Measurements from ENCODE around the gene DGKI.

DGKI gene

DNA sequence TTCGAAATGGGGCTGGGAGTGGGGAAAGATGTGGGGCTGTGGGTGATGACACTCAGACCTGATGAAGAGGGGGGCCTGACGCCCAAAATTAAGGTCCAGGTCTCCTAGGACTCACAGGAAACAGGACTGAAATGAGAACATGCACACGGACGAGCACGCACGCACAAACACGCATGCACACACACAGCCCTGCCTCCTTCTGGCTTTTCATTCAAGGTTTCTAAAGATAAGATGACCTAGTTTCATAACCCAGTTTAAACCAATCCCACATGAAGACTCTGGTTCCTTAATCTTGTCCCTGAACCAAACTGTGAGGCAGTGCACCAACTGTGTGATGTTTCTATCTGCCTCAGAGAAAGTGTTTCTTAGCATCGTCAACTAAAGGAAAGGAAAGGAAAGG, 162.0 kb downstream of the DGKI start:
- no peak for DNase-seq

DNA sequence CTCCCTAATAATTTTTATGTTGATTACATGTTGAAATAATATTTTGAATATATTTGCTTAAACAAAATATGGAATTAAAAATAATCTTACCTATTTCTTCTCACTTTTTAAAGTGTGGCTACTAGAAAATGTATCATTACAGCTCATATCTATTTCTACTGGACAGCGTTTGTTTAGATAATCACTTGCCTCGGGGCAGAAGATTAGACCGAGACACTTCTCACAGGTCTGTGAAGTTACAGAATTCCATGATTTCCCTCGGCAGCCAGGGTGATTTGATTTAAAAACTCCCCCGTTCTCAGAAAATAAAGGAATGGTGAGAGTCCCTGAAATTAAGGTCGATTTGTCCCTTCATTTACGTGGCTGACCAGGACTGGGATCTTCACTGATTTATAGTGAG, 162.5 kb downstream of the DGKI start:
- no peak for DNase-seq

DNA sequence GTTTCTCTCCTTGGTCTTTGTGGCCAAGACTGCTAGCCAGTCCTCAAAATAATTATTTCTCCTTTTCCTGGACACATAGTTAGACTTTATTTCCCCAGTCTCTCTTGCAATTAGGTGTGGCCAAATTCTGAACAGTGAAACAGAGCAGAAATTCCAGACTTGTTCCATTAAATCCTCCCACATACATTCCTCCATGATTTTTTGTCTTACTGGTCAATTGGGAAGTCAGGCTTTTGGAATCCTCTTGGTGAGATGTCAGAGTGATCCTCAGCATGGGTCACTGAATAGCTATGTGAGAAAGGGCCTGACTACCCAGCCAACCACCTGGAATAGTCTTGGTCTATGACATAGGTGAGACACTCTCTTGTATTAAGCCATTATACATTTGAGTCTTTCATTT, 164.2 kb downstream of the DGKI start:
- no peak for DNase-seq

DNA sequence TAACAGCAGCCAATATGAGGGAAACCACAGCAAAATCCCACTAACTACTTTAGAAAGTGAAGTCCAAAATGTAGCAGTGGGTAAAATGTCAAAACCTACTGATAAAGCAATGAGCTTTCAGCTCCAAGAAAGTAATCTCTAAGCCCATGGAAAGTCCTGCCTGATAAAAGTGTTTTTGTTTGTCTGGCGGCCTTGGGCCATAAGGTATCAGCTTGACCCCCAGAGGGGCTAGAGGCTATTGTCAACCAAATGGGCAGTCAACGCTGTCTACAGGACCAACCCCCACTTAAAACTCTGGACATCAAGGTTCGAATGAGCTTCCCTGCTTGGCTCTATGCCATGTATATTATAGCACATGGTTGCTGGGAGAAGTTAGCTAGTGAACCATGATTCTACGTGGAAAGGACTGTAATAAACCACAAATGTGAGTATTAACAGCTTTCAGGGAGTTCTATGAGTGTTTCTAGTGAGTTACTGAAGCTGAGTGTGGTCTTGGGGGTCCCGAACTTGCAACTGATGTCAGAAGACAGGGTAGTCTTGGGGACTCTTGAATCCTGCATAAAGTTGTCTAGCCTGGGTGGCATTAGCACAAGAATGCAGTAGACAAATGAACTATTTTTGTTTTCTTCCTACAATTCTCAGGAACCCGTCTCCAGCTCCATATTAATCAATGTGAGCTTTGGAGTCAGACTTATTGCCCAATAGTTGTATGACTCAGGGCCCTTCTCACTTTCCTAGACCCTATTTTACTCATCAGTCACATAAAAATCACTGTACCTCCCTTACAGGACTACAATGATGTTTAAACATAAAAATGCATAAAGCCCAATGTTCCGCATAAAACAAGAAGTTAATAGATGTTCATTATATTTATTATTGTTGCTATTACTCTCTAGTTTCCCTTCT, 164.9 kb downstream of the DGKI start:
- no peak for DNase-seq

DNA sequence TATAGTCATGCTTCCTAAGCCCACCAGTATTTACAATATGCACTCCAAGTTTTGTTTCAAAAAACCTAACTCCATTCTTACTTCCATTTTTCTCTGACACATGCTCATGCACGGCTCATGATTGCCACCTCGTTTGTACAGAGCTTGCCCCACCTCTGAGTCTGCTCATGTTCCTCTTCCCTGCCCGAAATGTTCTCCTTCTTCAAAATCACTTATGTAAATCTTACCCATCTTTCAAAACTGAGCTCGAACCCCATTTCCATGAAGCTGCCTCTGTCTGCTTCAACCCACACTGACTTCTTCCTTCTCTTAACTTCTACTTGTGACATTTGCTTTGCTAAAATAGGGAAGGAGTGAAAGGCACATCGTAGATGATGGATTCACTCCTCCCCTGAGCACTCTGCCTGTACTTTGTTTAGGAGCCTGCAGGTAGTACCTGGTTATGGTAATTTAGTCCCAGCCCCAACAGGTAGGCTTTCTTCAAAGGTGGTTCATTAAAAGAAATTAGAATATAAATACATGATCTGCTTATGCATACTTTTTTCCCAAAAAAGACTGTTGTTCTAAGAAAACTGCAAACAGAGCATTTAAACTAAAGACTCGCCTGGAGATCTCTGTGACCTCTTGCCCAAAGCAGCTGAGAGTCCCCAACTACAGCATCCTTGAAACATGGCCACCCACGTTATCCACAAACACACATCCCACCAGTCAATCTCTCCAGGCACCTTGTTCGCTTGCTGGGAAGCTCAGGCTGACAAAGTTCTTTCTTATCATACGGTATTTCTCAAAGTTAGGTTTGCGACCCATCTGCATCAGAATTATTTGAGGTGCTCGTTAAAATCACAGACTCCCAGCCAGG, 172.0 kb downstream of the DGKI start:
- DNase-seq, result no peak

DNA sequence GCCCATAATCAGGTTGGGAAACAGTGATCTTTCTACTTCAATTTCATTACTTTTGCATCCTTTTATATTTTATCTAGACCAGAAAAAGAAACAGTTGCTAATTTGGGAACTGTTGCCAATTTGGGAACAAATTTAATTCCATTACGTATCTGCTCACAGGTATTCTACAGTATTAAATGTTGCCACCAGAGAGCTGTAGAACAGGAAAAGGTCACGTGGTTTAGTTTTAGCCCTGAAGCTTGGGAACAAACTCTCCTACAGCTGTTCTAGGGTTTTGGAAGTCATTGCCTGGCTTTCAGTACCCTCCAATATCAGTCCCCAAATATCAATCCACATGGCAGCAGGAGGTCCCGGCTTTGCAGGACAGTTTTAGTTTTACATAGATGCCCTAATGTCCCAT, 172.7 kb downstream of the DGKI start:
- DNase-seq, result no peak

DNA sequence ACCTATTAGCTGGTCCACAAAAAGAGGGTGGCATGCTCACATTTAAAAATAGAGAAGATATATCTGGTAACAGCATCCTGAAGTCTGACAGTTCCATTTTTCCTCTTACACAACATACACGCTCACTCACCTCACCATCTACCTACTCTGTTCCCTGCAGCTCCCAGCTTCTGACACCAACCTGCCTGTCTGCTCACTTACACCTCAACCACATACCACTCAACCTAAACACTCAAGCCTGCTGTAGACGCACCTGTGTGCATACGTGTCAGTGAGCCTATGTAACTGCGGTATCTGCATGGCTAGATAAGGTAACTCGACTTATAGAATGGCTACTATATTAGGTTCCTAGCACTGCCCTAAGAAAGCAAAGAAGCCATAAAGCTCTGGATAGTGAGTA, 174.9 kb downstream of the DGKI start:
- no peak for DNase-seq

DNA sequence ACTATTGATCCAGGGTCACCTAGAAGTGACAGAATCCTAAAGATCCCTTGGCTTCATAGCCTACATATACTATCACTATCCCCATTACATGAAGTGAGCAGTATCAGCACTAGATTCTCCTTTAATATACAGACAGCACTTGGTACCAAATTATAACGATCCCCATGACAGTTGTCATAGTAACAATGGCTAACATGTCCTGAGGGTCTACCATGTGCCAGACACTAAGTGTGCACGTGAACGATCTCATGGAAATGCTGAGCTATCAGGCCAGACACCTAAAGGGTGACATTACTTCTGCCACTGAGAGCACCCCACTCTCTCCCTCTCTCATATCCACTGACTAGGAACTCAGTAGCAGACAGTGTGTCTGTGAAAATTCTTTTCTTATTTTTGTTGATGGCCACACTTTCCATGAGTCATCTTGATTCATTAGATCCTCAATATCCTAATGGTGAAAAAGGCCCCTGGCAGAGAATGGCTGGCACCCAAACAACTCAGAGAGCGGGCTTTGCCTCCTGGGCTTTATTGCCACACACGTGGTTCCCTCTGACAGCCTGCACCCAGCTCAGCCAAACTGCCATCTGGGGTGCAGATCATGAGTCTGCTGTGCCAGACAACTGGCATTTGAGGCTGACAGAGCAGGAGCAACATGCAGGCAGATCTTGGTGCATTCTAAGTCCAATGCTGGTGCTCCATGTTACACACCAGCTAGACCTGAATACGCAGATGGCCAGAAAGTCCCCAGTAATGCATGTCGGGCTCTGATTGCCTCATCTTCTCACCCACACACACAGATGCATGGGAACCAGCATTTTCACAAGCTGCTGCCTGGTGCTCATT, 176.3 kb downstream of the DGKI start:
- peak in 1 of 2 experiments; percentile 37 for DNase-seq

DNA sequence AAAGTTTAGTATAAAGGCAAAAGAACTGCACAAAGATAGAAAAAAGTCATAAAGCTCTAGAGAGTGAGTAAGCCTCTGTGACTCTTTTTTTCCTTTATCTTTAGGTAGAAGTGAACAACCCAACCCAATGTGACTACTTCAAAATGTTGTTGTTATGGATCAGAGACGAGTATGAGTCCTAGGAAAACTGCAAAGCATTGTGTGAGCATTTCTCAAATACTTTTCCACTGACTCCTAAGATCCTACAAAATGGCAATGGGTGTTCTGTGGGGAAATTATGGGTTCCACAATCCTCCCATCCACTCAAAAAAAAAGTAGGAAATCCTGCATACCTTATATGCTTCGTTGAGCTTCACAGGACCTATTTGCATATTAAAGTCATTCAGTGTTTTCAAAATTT, 177.1 kb downstream of the DGKI start:
- DNase-seq, result no peak

DNA sequence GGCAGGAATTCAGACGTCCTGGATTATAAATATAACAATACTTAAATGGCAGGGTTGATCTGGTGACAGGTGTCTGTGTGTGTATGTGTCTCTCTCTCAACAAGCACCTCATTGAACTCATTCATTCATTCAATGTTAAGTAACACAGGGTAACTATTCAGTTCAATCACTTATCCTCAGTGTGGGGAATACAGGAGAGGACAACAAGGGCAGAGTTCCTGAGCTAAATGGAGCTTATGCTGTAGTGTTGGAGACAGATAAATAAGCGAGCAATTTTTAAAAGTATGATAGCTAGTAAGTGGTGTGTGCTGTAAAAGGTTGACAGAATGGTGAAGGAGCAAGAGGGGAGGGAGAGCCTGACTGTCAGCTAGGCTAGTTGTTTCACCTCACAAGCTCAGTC, 178.4 kb downstream of the DGKI start:
- no peak for DNase-seq

DNA sequence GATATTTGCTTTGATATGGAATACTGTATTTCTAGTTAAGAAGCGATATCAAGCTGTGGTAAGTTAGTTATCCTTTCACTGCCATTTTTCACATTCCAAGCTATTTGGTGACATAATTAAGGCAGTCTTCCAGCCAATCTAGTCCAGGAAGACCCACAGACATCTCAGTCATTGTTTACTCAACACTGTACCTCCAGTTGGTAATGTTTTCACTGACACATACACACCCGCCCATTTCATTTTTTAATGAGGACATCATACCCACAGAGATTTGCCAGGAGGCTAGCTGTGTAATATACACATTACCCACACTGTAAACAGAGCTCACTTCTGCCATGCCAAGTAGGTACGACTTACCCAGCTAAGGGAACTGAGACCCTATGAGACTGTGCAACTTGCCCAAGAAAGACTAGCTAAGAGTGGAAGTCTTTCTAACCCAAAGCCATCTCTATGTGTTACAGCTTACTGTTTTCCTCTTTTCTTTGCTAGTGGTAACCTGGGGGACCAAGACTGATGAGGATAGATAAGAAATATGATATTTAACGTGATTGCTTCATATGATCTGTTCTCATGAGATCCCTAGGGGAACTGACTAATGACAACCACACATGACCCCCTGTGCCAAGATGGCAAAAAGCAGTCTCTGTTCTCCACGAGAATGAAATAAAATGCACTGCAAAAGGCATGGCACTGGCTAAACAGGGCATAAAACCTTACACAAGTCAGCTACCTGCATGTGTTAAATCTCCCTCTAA, 179.0 kb downstream of the DGKI start:
- no peak for DNase-seq

DNA sequence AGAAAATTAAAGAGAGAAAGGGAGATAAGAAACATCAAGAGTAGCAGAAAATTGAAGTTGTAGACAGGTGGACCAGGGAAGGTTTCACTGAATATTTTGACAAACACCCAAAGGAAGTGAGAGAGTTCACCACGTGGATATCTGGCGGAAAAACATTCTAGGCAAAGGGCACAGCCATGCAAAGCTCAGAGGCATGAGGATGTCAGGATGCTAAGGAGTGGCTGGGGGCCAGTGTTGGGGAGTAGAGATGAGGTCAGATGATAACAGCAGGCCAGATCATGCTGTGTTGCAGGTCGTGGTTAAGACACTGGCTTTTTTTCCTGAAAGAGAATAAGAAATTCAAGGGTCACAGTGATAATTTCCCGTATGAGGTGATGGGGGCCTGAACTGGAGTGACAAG, 181.9 kb downstream of the DGKI start:
- DNase-seq, result no peak

DNA sequence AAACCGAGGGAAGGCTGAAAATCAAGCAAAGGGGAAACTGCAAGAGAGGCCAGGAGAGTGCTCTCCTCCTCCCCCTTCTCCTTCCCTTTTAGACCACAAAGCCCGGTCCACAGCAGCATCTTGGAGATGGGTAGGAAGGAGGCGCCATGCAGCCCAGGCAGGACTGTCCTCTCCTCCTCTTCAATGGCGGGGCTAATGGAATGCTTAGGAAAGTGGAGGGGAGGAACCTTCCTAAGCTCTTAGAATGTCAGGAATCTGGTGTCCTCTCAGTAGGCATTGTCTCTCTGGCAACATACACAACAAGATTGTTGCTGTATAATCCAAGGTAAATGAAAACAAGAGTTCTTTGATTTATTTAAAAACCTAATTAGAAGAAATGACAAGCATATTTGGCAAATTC, 185.1 kb downstream of the DGKI start:
- DNase-seq, result no peak

DNA sequence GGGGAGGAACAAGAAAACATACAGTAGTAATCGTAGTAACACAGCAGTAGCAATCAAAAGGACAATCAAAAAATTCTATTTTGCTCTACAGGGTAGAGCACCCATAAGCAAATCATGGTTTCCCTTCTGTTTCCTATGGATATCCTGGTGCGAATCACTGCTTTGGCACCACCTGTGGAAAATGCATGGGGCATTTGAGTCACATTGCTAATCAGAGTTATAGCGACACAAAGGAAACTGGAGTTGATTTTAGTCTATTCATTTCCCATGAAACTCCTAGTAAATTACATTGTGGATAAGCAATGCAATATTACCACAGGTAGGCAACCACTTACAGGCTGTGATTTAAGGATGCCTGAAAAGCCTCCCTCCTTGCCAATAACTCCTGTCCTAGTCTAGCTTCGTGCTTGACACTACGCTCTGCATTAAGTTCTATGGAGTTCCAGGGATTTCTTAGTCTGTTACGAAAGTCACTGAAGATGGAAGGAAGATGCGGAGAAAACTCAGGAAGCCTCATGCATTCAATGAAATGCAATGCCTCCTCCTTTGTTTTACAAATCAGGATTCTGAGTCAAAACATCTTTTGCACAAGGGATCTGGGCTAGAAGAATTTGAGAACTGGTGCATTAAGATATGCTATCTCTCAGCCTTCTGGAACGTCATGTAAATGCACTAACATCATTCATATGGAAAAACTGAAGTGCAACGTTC, 188.4 kb downstream of the DGKI start:
- no peak for DNase-seq

DNA sequence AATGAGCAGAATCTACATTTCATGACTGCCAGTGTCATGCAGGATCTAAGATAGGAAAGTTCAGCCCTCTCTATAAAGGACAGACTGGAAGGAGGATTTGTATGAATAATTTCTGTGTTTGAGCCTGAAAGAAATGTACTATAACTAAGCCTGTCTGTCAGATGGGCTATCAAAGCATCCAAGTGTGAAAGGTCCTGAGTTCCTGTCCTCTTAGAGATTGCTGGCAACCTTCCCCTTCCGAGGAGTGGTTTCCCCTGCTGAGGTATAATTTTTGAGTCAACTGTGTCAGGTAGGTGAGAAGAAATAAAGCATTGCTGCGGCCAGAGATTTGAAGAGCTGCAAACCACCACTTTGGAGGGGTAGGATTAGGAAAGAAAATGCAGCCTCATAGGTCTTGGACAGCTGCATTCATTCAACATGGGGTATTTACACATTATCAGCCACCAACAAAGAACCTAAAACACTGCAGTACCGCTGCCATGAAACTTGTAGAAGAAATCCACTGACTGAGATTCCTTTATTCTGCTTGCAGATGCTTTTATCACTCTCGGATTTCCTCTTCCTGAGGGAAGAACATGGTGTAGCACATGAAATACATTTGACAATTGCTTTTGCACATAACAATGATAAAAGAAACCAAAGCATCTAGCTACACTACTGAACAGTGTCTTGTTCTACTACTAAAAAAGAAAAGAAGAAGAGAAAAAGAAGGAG, 189.1 kb downstream of the DGKI start:
- DNase-seq, result no peak

DNA sequence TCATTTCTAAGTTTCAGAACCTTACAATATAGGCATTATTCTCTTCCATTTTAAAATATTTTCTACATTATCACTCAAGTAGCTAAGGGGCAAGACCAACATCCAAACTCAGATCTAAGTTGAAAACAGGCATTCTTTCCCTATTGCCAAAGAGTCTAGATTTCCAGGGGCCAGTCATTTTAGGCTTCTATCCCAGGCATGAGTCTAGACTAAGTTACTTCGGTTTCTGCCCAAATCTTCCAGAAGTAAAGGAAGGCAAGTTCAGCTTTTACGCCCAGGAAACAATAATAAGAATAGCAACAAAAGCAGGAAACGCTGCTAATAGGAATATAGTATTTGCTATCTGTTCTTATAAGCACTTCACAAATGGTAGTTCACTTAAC, 189.9 kb downstream of the DGKI start:
- no peak for DNase-seq

DNA sequence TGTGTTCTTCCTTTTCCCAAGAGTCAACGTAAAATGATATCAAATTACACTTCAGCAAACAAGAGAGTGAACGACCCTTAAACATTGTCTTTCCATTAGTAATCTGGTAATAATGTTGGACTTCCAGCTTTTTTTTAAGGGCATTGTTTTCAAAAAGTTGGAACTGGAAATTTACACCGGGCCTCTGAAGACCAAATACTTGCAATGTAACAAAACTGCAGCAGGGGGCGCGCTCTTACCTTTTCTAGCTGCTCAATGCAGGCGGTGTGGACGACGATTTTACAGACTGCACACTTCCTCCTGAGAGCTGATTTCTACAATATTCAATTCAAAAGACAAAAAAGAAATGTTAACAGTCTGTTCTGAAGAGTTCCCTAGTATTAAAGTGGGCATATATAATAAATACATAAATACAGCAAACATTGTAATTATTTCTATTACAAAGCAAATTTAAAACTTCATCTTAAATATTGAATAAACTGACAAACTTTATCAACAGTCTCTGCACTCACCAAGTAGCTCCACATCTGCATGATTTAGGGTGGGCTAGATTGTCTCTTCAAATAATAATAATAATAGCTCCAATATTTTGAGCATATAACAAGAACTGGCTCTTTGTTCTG, 190.4 kb downstream of the DGKI start:
- DNase-seq, result peak in 1 of 2 experiments; percentile 60

DNA sequence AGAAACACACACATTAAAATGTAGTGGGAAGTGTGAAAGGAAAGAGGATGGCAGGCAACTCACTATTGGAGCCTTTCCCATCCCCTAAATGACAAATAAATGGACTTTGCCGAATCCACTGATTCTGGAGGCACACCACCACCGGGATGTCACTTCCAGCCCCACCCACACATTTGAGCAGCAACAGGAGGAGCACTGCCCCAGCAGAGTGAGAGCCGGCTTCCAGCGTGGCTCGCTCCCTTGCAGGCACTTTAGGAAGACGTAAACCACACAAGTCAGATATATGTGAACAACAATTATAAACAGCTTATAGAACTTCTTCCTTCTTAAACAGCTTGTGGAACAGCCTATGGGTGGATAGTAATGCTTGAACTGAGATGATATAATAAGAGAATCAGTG, 191.0 kb downstream of the DGKI start:
- DNase-seq, result no peak

DNA sequence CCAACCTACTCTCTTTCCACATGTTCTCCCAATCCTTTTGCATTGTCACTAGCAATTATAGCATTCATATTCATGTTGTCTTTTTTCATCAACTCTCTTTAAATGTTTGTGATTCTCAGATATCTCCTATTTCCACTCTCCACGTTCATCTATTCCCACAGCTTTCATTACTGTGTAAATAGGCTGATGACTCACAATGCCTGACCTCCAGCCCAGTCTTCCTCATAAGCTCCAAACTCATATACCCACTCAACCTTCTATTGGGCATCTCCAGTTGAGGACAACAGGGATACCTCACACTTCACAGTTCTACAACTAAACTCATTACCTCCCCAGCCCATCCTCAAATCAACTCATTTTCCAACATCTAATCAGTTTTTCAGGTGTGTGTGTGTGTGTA, 194.1 kb downstream of the DGKI start:
- no peak for DNase-seq

DNA sequence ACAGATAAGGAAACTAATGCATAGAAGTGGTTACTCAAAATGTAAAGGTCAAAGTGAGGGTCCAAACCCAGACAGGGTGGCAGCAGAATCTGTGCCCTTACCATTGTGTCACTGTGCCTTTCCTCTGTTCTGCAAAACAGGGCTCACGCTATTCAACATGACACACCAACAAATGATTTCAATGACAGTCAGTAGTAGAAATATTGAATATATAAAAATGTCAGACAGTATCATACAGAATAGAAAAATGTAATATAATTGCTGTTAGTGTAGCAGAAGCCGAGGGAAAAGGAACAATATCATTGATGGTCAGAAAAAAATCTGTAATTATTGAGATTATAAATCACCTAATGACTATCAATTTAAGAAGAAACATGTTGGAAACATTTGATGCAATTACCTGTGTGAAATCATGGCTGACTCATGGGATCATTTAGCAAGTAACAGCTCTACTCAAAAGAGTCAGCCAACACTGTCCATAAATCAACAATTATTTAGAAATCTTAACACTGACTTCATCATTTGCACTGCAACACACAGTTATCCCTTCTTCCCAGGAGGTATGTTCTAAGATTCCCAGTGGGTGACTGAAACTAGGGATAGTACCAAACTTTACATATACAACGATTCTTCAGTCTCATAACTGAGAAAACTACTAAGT, 198.7 kb downstream of the DGKI start:
- no peak for DNase-seq

All from NCI-H524 (cell line).